B cell (primary cell): ENCODE data around the gene PLCB1. TPM values are rescaled to one million over a fixed set of nuclear protein-coding genes. Genes with fewer than 3 reads are reported as not detected.

ENCODE experiments used
- ATAC-seq: fragments of 200-7000 bp; cut with Tn5 transposase; one replicate; pipeline ENCODE4 v1.10.0; 2021; ENCODE audit warnings: low read depth, mild to moderate bottlenecking, moderate number of reproducible peaks, moderate library complexity
- CTCF ChIA-PET: fragments of 350-600 bp; sonication (Branson Sonifier 250); formaldehyde crosslinking; loops from one replicate; lab custom pipeline; 2021; ENCODE audit warnings: antibody characterized with exemption, inconsistent platforms; lab: Charles Lee
- POLR2A ChIA-PET: fragments of 350-600 bp; sonication (Branson Sonifier 250); formaldehyde crosslinking; loops from one replicate; lab custom pipeline; 2021; ENCODE audit warnings: antibody characterized with exemption; lab: Charles Lee
- DNase-seq: peaks from one replicate; pipeline ENCODE4 v3.0.0; 2013
- H2AFZ ChIP-seq: 2 replicates; pipeline ENCODE4 v1.6.1; 2012; ENCODE audit warnings: mild to moderate bottlenecking, low read depth, low read length; ENCODE audit not compliant: insufficient read depth, poor library complexity, severe bottlenecking
- H3K27ac ChIP-seq, 2 donors: 1 replicate in 1 of 2; 2 replicates in 1 of 2; pipeline ENCODE4 v1.5.1; 2012 to 2013; ENCODE audit warnings: low read length in 2 of 2, mild to moderate bottlenecking in 2 of 2, moderate library complexity in 1 of 2
- H3K27me3 ChIP-seq, 4 experiments: fragments of 200-600 bp in 1 of 4; sonication (generic) in 1 of 4; replicated peaks in 1 of 4; 1 replicate in 2 of 4; 2 replicates in 2 of 4; pipeline versions ENCODE4 v1.6.1 to v1.7.0; 2013 to 2016; ENCODE audit warnings: low read length in 3 of 4, mild to moderate bottlenecking in 2 of 4, mixed read lengths in 1 of 4, moderate library complexity in 1 of 4; ENCODE audit not compliant: insufficient read depth in 4 of 4, control insufficient read depth in 3 of 4; ENCODE audit errors: control extremely low read depth in 1 of 4
- H3K36me3 ChIP-seq, 2 experiments: replicated peaks in 1 of 2; 1 replicate in 1 of 2; 2 replicates in 1 of 2; pipeline versions ENCODE4 v1.6.1 to v1.7.1; 2013; ENCODE audit warnings: low read length in 1 of 2; ENCODE audit not compliant: insufficient read depth in 2 of 2, control insufficient read depth in 1 of 2; ENCODE audit errors: control extremely low read depth in 1 of 2, extremely low read depth in 1 of 2
- H3K4me1 ChIP-seq, 2 donors: fragments of 200-600 bp in 1 of 2; sonication (generic) in 1 of 2; 1 replicate in 1 of 2; 2 replicates in 1 of 2; pipeline versions ENCODE4 v1.5.1 to v1.6.1; 2013 to 2017; ENCODE audit warnings: low read length in 2 of 2; ENCODE audit not compliant: control insufficient read depth in 2 of 2, insufficient read depth in 2 of 2
- H3K4me2 ChIP-seq: replicated peaks from 2 replicates; pipeline ENCODE3; 2012; ENCODE audit warnings: mild to moderate bottlenecking, low read depth, low read length; ENCODE audit not compliant: poor library complexity, severe bottlenecking
- H3K4me3 ChIP-seq, 5 experiments: fragments of 200-600 bp in 1 of 5; sonication (generic) in 1 of 5; 1 replicate in 3 of 5; 2 replicates in 2 of 5; pipeline versions ENCODE4 v1.5.1 to v1.7.0; 2011 to 2016; ENCODE audit warnings: low read length in 4 of 5, mild to moderate bottlenecking in 4 of 5, low read depth in 2 of 5, control low read depth in 1 of 5, moderate library complexity in 1 of 5; ENCODE audit not compliant: insufficient read depth in 1 of 5; ENCODE audit errors: control extremely low read depth in 1 of 5, extremely low read depth in 1 of 5
- H3K79me2 ChIP-seq: fragments of 200-600 bp; sonication (generic); one replicate; pipeline ENCODE4 v1.6.0; 2016; ENCODE audit warnings: low read length; ENCODE audit not compliant: control insufficient read depth, insufficient read depth
- H3K9ac ChIP-seq: fragments of 200-600 bp; sonication (generic); 2 replicates; pipeline ENCODE4 v1.6.1; 2017; ENCODE audit warnings: mild to moderate bottlenecking, low read length, moderate library complexity
- H3K9me3 ChIP-seq, 3 donors: one replicate each; pipeline versions ENCODE4 v1.6.1 to v1.7.1; 2013; ENCODE audit warnings: low read length in 2 of 3; ENCODE audit not compliant: control insufficient read depth in 2 of 3, insufficient read depth in 1 of 3; ENCODE audit errors: control extremely low read depth in 1 of 3
- H4K20me1 ChIP-seq: 2 replicates; pipeline ENCODE4 v1.6.0; 2012; ENCODE audit warnings: mild to moderate bottlenecking, low read length; ENCODE audit not compliant: insufficient read depth, control insufficient read depth, poor library complexity, severe bottlenecking
- H3K27ac Mint-ChIP-seq: one replicate; pipeline ENCODE4 v1.8.0; 2021; ENCODE audit warnings: mixed read lengths
- H3K27me3 Mint-ChIP-seq: one replicate; pipeline ENCODE4 v1.8.0; 2021; ENCODE audit warnings: mixed read lengths
- H3K4me1 Mint-ChIP-seq: one replicate; pipeline ENCODE4 v1.8.0; 2021; ENCODE audit warnings: mixed read lengths
- H3K4me3 Mint-ChIP-seq: one replicate; pipeline ENCODE4 v1.8.0; 2021; ENCODE audit warnings: mixed read lengths
- H3K9me3 Mint-ChIP-seq: one replicate; pipeline ENCODE4 v1.8.0; 2022; ENCODE audit warnings: mixed read lengths; ENCODE audit not compliant: insufficient read depth
- EZH2 ChIP-seq: IDR thresholded peaks from 2 replicates; pipeline ENCODE4 v1.6.1; 2012; ENCODE audit warnings: borderline replicate concordance, low read depth, mild to moderate bottlenecking, moderate library complexity, low read length; ENCODE audit not compliant: insufficient read depth, poor library complexity, severe bottlenecking
- WGBS: methylation state at CpG from one replicate; pipeline ENCODE4 v1.1.5; 2013; ENCODE audit warnings: missing lambda C conversion rate; ENCODE audit not compliant: insufficient coverage; 5-methylcytosine and 5-hydroxymethylcytosine counted together
- intact Hi-C: fragments of 100-400 bp; cut with micrococcal nuclease; formaldehyde crosslinking; loops from one replicate; pipeline ENCODE4 v1.10.0; 2022
- polyA plus RNA-seq: library from polyadenylated mRNA; depleted of rRNA; stranded (reverse); fragments of >200 nt; gene quantifications from 2 replicates; pipeline ENCODE4 v1.2.3, GENCODE V29; 2012
- total RNA-seq, 2 donors: library from RNA; stranded (reverse); fragments of 120-200 nt in 1 of 2; gene quantifications; 1 replicate in 1 of 2; 2 replicates in 1 of 2; pipeline versions ENCODE4 v1.2.3 to v1.2.4, GENCODE V29; 2013 to 2022
- TF ChIP-seq, protein P1 (sequence below): fragments of 200-600 bp; IDR thresholded peaks from one replicate; pipeline ENCODE4 v1.8.0; 2022; ENCODE audit warnings: antibody characterized with exemption, mild to moderate bottlenecking

PLCB1 gene
- total and polyA plus RNA-seq, 2 donors (not counting 1 experiment from before 2014, with no cell fraction given), result 0.18 to 0.47 TPM

- no peaks in the 10 kb centered on the region for H3K4me1 ChIP-seq
- H3K9ac ChIP-seq, result no peak overlapping the region
- POLR2A ChIA-PET, result no interaction called here
- Mint-ChIP-seq H3K4me1 (no peaks in the 10 kb centered on the region), H3K27me3 (no peaks in the 10 kb centered on the region), H3K4me3 (no peak overlapping the region), H3K9me3 (no peaks in the 10 kb centered on the region), H3K27ac (no peak overlapping the region)
- no peak overlapping the region for H3K27ac ChIP-seq
- no peaks in the 10 kb centered on the region for H3K79me2 ChIP-seq
- no peak for DNase-seq
- H3K9me3 ChIP-seq, result no peaks in the 10 kb centered on the region
- H2AFZ ChIP-seq, result no peak overlapping the region
- H3K4me2 ChIP-seq, result no peak overlapping the region
- H3K4me3 ChIP-seq, result no peak overlapping the region
- no peak for ATAC-seq
- intact Hi-C loops, result no loop called here
- H3K36me3 ChIP-seq, result no peaks in the 10 kb centered on the region
- TF ChIP-seq, protein P1, sequence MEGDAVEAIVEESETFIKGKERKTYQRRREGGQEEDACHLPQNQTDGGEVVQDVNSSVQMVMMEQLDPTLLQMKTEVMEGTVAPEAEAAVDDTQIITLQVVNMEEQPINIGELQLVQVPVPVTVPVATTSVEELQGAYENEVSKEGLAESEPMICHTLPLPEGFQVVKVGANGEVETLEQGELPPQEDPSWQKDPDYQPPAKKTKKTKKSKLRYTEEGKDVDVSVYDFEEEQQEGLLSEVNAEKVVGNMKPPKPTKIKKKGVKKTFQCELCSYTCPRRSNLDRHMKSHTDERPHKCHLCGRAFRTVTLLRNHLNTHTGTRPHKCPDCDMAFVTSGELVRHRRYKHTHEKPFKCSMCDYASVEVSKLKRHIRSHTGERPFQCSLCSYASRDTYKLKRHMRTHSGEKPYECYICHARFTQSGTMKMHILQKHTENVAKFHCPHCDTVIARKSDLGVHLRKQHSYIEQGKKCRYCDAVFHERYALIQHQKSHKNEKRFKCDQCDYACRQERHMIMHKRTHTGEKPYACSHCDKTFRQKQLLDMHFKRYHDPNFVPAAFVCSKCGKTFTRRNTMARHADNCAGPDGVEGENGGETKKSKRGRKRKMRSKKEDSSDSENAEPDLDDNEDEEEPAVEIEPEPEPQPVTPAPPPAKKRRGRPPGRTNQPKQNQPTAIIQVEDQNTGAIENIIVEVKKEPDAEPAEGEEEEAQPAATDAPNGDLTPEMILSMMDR, result no peak
- TF ChIP-seq EZH2, result no peak
- H3K27me3 ChIP-seq, result no peaks in the 10 kb centered on the region
- CTCF ChIA-PET, result interaction anchor here (2.3 kb wide), 1 partner anchor 11 kb away, joined by 6 read pairs; no protein-coding TSS in a partner anchor
- no peaks in the 10 kb centered on the region for H4K20me1 ChIP-seq
- whole genome bisulfite sequencing, result 80% methylated on average over 1 of the region's 3 CpGs
Measured at GRCh38 chr20:8755340-8756118, 623.5 kb downstream of the PLCB1 start.

DNA sequence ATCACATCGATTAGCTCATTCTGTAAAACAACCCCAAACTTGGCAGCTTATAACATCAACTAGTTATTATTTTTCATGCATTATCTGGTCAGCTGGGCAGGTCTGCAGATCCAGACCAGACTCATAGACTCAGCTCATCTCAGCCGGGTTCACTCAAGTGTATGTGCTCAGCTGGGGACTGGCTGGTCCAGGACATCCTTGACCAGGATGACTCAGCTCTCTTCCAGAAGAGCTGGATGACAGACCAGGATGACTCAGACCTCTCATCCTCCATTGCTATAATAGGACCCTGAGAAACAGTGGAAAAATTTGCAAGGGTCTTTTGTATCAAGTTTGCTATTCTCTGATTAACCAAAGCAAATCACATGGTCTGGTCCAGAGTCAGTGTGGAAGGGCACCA, 624.3 kb downstream of the PLCB1 start:
- Histone ChIP-seq H3K9me3 (no peaks in the 10 kb centered on the region), H3K4me3 (no peak overlapping the region), H3K27me3 (no peaks in the 10 kb centered on the region), H3K27ac (no peak overlapping the region), H2AFZ (no peak overlapping the region), H3K4me1 (no peaks in the 10 kb centered on the region), H3K4me2 (no peak overlapping the region), H3K79me2 (no peaks in the 10 kb centered on the region), H3K9ac (no peak overlapping the region), H4K20me1 (no peaks in the 10 kb centered on the region), H3K36me3 (no peaks in the 10 kb centered on the region)
- 79% methylated on average over 2 of the region's 2 CpGs for WGBS
- Mint-ChIP-seq H3K27me3 (no peaks in the 10 kb centered on the region), H3K27ac (no peak overlapping the region), H3K9me3 (no peaks in the 10 kb centered on the region), H3K4me3 (no peak overlapping the region), H3K4me1 (no peaks in the 10 kb centered on the region)
- CTCF ChIA-PET, result interaction anchor here (0.5 to 2.3 kb wide), 2 partner anchors 10 to 33 kb away, joined by 3 to 6 read pairs; no protein-coding TSS in a partner anchor
- no peak for ATAC-seq
- DNase-seq, result no peak
- TF ChIP-seq EZH2, result no peak
- POLR2A ChIA-PET, result no interaction called here
- intact Hi-C loops, result no loop called here
